ENCODE results near the gene FARP1.

DNA sequence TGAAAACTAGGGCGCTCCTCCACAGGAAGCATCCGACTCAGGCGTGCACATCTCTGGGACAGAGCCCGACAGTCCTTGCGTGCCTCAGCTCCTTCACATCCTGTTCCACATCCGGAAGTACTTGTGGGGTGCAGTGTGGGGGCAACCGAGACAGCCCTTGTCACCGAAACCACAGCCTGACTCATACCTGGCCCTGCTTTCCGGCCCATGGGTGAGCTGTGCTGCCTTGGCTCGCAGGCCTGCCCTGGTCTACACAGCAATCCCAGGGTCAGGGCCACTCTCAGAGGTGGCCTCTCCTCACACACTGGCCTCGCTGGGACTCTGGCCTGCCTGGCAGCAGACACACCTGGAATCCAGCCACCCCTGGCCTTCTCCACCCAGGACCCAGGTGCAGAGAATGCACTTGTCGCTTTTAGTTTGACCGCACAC lies 333.7 kb downstream of the FARP1 start:
- TF ChIP-seq CTCF (IDR thresholded peaks at IDR 0.05) (no peak), EP300 (IDR thresholded peaks at IDR 0.05) (no peak)
